Mesangial cell (primary cell): ENCODE measurements around the gene NUTM2F. TPM values are rescaled to one million over a fixed set of nuclear protein-coding genes. Genes with fewer than 3 reads are reported as not detected.

ENCODE experiments used
- total RNA-seq: library from RNA; depleted of rRNA; stranded (reverse); fragments of >200 nt; gene quantifications from 2 replicates; pipeline ENCODE4 v1.2.3, GENCODE V29; 2015

Gene NUTM2F, protein sequence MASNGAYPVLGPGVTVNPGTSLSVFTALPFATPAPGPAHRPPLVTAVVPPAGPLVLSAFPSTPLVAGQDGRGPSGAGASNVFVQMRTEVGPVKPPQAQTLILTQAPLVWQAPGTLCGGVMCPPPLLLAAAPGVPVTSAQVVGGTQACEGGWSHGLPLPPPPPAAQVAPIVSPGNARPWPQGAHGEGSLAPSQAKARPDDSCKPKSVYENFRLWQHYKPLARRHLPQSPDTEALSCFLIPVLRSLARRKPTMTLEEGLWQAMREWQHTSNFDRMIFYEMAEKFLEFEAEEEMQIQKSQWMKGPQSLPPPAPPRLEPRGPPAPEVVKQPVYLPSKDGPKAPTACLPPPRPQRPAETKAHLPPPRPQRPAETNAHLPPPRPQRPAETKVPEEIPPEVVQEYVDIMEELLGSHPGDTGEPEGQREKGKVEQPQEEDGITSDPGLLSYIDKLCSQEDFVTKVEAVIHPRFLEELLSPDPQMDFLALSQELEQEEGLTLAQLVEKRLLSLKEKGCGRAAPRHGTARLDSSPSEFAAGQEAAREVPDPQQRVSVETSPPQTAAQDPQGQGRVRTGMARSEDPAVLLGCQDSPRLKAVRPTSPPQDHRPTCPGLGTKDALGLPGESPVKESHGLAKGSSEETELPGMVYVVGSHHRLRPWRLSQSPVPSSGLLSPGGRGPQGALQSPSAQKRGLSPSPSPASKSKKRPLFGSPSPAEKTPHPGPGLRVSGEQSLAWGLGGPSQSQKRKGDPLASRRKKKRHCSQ
- not detected in 2 replicates for total RNA-seq

DNA sequence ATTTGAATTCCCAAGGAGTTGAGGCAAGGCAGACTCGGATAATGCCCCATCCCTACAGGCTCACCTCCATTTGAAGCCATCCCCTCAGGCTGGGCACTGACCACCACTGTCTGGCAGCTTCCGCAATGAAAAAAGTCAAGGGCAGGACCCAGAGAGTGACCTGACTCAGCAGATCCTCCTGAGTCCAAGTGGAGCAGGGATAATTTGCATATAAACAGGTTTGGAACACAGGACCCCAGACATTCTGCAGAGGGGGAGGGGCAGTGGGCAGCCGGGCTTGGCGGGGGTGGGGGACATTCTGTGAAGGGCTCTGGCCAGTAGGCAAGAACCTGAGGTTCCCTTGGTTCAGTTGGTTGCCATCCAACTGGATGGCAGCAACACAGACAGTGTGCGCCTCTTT is at the start of gene NUTM2F:
TSS of gene NUTM2F (minus strand) at position 101 of the 400 bp plus-strand sequence. CDS start at position 80, 21 bp downstream.

Other genes with a start within 250 kb of the NUTM2F start
- gene PTPDC1, start 244.2 kb downstream of the NUTM2F start, total RNA-seq, result 6.5 and 7.9 TPM in 2 replicates
- 1.6 and 1.9 TPM in 2 replicates for gene ZNF169, start 69.3 kb downstream of the NUTM2F start, total RNA-seq
- 0.13 TPM in 1 of 2 replicates, not detected in the other for gene PCAT7, start 226.4 kb upstream of the NUTM2F start, total RNA-seq